OCI-LY7 (cell line): ENCODE data around the gene ACACB.

ENCODE experiments used
- EZH2phosphoT487 ChIP-seq: fragments of 200-600 bp; sonication (generic); IDR thresholded peaks from 2 replicates; pipeline ENCODE4 v1.6.1; 2018; ENCODE audit warnings: low read depth, borderline replicate concordance, mild to moderate bottlenecking, mixed run types, antibody characterized with exemption, low read length, moderate library complexity, mixed read lengths
- TF ChIP-seq, protein P1 (sequence below): fragments of 200-600 bp; sonication (generic); conservative IDR thresholded peaks from 2 replicates; pipeline ENCODE4 v1.5.1; 2014; ENCODE audit warnings: mild to moderate bottlenecking, antibody characterized with exemption, low read length, moderate library complexity, mixed read lengths

DNA sequence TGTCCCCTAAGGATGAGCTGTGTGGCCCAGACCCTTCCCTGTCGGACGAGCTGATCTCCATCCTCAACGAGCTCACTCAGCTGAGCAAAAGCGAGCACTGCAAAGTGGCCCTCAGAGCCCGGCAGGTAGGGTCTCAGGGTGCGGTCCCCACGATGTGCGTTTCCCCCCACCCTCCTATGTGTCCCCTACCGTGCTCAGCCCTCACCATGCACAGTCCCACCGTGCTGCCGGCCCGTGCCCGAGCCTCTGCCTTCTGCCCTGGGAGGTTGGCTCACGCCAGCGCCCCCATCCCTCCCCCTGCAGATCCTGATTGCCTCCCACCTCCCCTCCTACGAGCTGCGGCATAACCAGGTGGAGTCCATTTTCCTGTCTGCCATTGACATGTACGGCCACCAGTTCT, 106.1 kb downstream of the ACACB start:
- TF ChIP-seq, protein P1, sequence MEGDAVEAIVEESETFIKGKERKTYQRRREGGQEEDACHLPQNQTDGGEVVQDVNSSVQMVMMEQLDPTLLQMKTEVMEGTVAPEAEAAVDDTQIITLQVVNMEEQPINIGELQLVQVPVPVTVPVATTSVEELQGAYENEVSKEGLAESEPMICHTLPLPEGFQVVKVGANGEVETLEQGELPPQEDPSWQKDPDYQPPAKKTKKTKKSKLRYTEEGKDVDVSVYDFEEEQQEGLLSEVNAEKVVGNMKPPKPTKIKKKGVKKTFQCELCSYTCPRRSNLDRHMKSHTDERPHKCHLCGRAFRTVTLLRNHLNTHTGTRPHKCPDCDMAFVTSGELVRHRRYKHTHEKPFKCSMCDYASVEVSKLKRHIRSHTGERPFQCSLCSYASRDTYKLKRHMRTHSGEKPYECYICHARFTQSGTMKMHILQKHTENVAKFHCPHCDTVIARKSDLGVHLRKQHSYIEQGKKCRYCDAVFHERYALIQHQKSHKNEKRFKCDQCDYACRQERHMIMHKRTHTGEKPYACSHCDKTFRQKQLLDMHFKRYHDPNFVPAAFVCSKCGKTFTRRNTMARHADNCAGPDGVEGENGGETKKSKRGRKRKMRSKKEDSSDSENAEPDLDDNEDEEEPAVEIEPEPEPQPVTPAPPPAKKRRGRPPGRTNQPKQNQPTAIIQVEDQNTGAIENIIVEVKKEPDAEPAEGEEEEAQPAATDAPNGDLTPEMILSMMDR = no peak
- no peak for TF ChIP-seq EZH2phosphoT487
